ENCODE measurements around the gene KDM8.

Gene KDM8

GRCh38 chr16:27221576-27222248 lies 18.4 kb downstream of the KDM8 start:
- no peaks in the 10 kb centered on the region for H3K9me3 Mint-ChIP-seq
- ATAC-seq (replicated peaks; ENCODE audit: extremely low read depth, poor library complexity, severe bottlenecking) (no peak), DNase-seq (ENCODE audit: low spot score in 2 of 2) (no peak)
- no peak overlapping the region for H3K4me3 Mint-ChIP-seq
- H3K27me3 Mint-ChIP-seq: no peaks in the 10 kb centered on the region
- peaks cover 6% of the 10 kb centered on the region for H3K36me3 Mint-ChIP-seq (ENCODE audit: insufficient read depth)
- H3K4me1 Mint-ChIP-seq: peaks cover 18% of the 10 kb centered on the region
- H3K27ac Mint-ChIP-seq (ENCODE audit: low read depth): peak overlapping the region; percentile 62

GRCh38 chr16:27222249-27223225 lies 19.2 kb downstream of the KDM8 start:
- H3K27ac Mint-ChIP-seq (ENCODE audit: low read depth): peak overlapping the region; percentile 62
- ATAC-seq (replicated peaks; ENCODE audit: extremely low read depth, poor library complexity, severe bottlenecking): no peak
- peaks cover 6% of the 10 kb centered on the region for H3K36me3 Mint-ChIP-seq (ENCODE audit: insufficient read depth)
- peaks cover 18% of the 10 kb centered on the region for H3K4me1 Mint-ChIP-seq
- no peaks in the 10 kb centered on the region for H3K27me3 Mint-ChIP-seq
- DNase-seq (ENCODE audit: low spot score in 2 of 2): no peak
- H3K4me3 Mint-ChIP-seq: no peak overlapping the region
- no peaks in the 10 kb centered on the region for H3K9me3 Mint-ChIP-seq

- H3K27me3 Mint-ChIP-seq: no peaks in the 10 kb centered on the region
- H3K27ac Mint-ChIP-seq (ENCODE audit: low read depth): no peak overlapping the region
- H3K4me1 Mint-ChIP-seq: peaks cover 18% of the 10 kb centered on the region
- no peaks in the 10 kb centered on the region for H3K9me3 Mint-ChIP-seq
- H3K4me3 Mint-ChIP-seq: no peak overlapping the region
- peaks cover 7% of the 10 kb centered on the region for H3K36me3 Mint-ChIP-seq (ENCODE audit: insufficient read depth)
- DNase-seq (ENCODE audit: low spot score in 2 of 2) (no peak), ATAC-seq (replicated peaks; ENCODE audit: extremely low read depth, poor library complexity, severe bottlenecking) (no peak)
Observed at GRCh38 chr16:27223226-27223610, 19.9 kb downstream of the KDM8 start.

GRCh38 chr16:27223701-27224100 lies 20.4 kb downstream of the KDM8 start:
- peak overlapping the region; percentile 62 for H3K27ac Mint-ChIP-seq (ENCODE audit: low read depth)
- H3K4me3 Mint-ChIP-seq: no peak overlapping the region
- H3K4me1 Mint-ChIP-seq: peaks cover 18% of the 10 kb centered on the region
- H3K27me3 Mint-ChIP-seq: no peaks in the 10 kb centered on the region
- H3K36me3 Mint-ChIP-seq (ENCODE audit: insufficient read depth): peaks cover 7% of the 10 kb centered on the region
- DNase-seq (ENCODE audit: low spot score in 2 of 2): no peak
- H3K9me3 Mint-ChIP-seq: no peaks in the 10 kb centered on the region
- ATAC-seq (replicated peaks; ENCODE audit: extremely low read depth, poor library complexity, severe bottlenecking): no peak

GRCh38 chr16:27224271-27224737 lies 21.0 kb downstream of the KDM8 start:
- Mint-ChIP-seq H3K4me1 (peaks cover 24% of the 10 kb centered on the region), H3K9me3 (no peaks in the 10 kb centered on the region), H3K27me3 (no peaks in the 10 kb centered on the region), H3K27ac (ENCODE audit: low read depth) (peak overlapping the region; percentile 62), H3K4me3 (no peak overlapping the region), H3K36me3 (ENCODE audit: insufficient read depth) (peaks cover 7% of the 10 kb centered on the region)
- DNase-seq (ENCODE audit: low spot score in 2 of 2) (no peak), ATAC-seq (replicated peaks; ENCODE audit: extremely low read depth, poor library complexity, severe bottlenecking) (no peak)

- no peak for ATAC-seq (replicated peaks; ENCODE audit: extremely low read depth, poor library complexity, severe bottlenecking)
- no peak for DNase-seq (ENCODE audit: low spot score in 2 of 2)
- H3K9me3 Mint-ChIP-seq: no peaks in the 10 kb centered on the region
- H3K27me3 Mint-ChIP-seq: no peaks in the 10 kb centered on the region
- peaks cover 24% of the 10 kb centered on the region for H3K4me1 Mint-ChIP-seq
- H3K4me3 Mint-ChIP-seq: no peak overlapping the region
- H3K36me3 Mint-ChIP-seq (ENCODE audit: insufficient read depth): peaks cover 6% of the 10 kb centered on the region
- peak overlapping the region; percentile 69 for H3K27ac Mint-ChIP-seq (ENCODE audit: low read depth)
Observed at GRCh38 chr16:27224741-27225300, 21.5 kb downstream of the KDM8 start.

- no peaks in the 10 kb centered on the region for H3K27me3 Mint-ChIP-seq
- peak overlapping the region; percentile 69 for H3K27ac Mint-ChIP-seq (ENCODE audit: low read depth)
- no peak for DNase-seq (ENCODE audit: low spot score in 2 of 2)
- peaks cover 8% of the 10 kb centered on the region for H3K36me3 Mint-ChIP-seq (ENCODE audit: insufficient read depth)
- H3K9me3 Mint-ChIP-seq: no peaks in the 10 kb centered on the region
- no peak for ATAC-seq (replicated peaks; ENCODE audit: extremely low read depth, poor library complexity, severe bottlenecking)
- H3K4me1 Mint-ChIP-seq: peaks cover 29% of the 10 kb centered on the region
- H3K4me3 Mint-ChIP-seq: no peak overlapping the region
Observed at GRCh38 chr16:27225536-27226360, 22.4 kb downstream of the KDM8 start.

- Mint-ChIP-seq H3K27me3 (no peaks in the 10 kb centered on the region), H3K27ac (ENCODE audit: low read depth) (peak overlapping the region; percentile 6), H3K36me3 (ENCODE audit: insufficient read depth) (peaks cover 10% of the 10 kb centered on the region), H3K4me1 (peaks cover 35% of the 10 kb centered on the region), H3K9me3 (no peaks in the 10 kb centered on the region), H3K4me3 (no peak overlapping the region)
- ATAC-seq (replicated peaks; ENCODE audit: extremely low read depth, poor library complexity, severe bottlenecking): no peak
- DNase-seq (ENCODE audit: low spot score in 2 of 2): no peak
Observed at GRCh38 chr16:27226476-27226875, 23.1 kb downstream of the KDM8 start.

- ATAC-seq (replicated peaks; ENCODE audit: extremely low read depth, poor library complexity, severe bottlenecking) (no peak), DNase-seq (ENCODE audit: low spot score in 2 of 2) (no peak)
- Mint-ChIP-seq H3K4me1 (peaks cover 41% of the 10 kb centered on the region), H3K36me3 (ENCODE audit: insufficient read depth) (peaks cover 10% of the 10 kb centered on the region), H3K4me3 (no peak overlapping the region), H3K9me3 (no peaks in the 10 kb centered on the region), H3K27me3 (no peaks in the 10 kb centered on the region), H3K27ac (ENCODE audit: low read depth) (no peak overlapping the region)
Observed at GRCh38 chr16:27226976-27227705, 23.8 kb downstream of the KDM8 start.

- Mint-ChIP-seq H3K4me1 (peaks cover 49% of the 10 kb centered on the region), H3K4me3 (no peak overlapping the region), H3K27me3 (no peaks in the 10 kb centered on the region), H3K9me3 (no peaks in the 10 kb centered on the region), H3K27ac (ENCODE audit: low read depth) (no peak overlapping the region), H3K36me3 (ENCODE audit: insufficient read depth) (peaks cover 10% of the 10 kb centered on the region)
- no peak for DNase-seq (ENCODE audit: low spot score in 2 of 2)
- no peak for ATAC-seq (replicated peaks; ENCODE audit: extremely low read depth, poor library complexity, severe bottlenecking)
Observed at GRCh38 chr16:27228045-27228444, 24.7 kb downstream of the KDM8 start.

GRCh38 chr16:27228621-27229501 lies 25.5 kb downstream of the KDM8 start:
- peak overlapping the region; percentile 36 for H3K4me3 Mint-ChIP-seq
- peak overlapping the region; percentile 82 for H3K27ac Mint-ChIP-seq (ENCODE audit: low read depth)
- no peak for DNase-seq (ENCODE audit: low spot score in 2 of 2)
- no peaks in the 10 kb centered on the region for H3K27me3 Mint-ChIP-seq
- ATAC-seq (replicated peaks; ENCODE audit: extremely low read depth, poor library complexity, severe bottlenecking): no peak
- peaks cover 10% of the 10 kb centered on the region for H3K36me3 Mint-ChIP-seq (ENCODE audit: insufficient read depth)
- peaks cover 54% of the 10 kb centered on the region for H3K4me1 Mint-ChIP-seq
- no peaks in the 10 kb centered on the region for H3K9me3 Mint-ChIP-seq
